Kidney tubule cell (primary cell): Measurements from ENCODE around the gene PPDPF.

ENCODE experiments used
- DNase-seq: peaks from one replicate; pipeline ENCODE4 v3.0.0-alpha.2; 2018; ENCODE audit warnings: low spot score

The PPDPF gene

GRCh38 chr20:63487781-63488241, 32.8 kb upstream of the PPDPF start:
- no peak for DNase-seq

DNA sequence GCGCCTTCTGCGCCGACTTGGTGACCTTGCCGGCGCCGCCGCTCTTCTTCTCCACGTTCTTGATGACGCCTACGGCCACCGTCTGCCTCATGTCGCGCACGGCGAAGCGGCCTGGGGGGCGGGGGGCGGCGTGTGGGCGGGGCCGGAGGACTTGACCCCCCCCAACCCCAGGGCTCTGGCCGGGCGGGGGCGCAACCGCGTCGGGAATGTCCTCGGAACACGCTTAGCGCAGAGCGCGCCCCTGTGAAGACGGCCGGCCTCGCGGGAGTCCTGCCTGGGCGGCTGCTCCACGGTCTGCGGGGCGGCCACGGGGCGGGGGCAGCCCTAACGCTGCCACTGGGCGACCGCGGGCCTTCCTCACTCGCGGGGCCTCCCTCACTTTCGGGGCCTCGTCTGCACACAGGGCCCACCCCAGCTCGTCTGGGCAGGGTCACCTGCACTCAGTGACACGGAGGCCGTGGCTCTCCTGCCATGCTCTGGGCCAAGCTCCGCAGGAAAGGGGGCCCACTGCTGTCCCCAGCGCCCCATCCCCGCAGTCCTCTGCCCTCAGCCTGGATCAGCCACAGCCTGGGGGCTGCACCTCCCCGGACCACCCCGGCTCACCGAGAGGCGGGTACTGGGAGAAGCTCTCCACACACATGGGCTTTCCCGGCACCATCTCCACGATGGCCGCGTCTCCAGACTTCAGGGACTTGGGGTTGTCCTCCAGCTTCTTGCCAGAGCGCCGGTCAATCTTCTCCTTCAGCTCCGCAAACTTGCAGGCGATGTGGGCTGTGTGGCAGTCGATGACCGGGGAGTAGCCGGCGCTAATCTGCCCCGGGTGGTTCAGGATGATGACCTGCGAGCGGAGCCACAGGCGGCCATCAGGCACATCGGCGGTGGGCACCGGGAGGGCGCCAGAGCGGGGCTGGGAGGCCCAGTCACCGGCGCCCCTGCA, 32.0 kb upstream of the PPDPF start:
- DNase-seq, result no peak

DNA sequence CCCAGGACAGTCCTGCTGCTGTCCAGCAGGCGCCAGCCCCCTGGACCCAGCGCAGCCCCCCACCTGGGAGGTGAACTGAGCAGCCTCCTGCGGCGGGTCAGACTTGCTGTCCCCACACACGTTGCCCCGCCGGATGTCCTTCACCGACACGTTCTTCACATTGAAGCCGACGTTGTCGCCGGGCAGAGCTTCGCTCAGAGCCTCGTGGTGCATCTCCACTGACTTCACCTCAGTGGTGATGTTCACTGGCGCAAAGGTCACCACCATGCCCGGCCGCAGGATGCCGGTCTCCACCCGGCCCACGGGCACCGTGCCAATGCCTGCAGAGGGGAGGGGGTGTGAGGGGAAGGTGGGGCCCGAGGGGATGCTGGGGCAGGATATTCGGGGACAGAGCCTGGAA, 30.1 kb upstream of the PPDPF start:
- DNase-seq, result no peak

GRCh38 chr20:63491078-63491477, 29.5 kb upstream of the PPDPF start:
- DNase-seq, result no peak

DNA sequence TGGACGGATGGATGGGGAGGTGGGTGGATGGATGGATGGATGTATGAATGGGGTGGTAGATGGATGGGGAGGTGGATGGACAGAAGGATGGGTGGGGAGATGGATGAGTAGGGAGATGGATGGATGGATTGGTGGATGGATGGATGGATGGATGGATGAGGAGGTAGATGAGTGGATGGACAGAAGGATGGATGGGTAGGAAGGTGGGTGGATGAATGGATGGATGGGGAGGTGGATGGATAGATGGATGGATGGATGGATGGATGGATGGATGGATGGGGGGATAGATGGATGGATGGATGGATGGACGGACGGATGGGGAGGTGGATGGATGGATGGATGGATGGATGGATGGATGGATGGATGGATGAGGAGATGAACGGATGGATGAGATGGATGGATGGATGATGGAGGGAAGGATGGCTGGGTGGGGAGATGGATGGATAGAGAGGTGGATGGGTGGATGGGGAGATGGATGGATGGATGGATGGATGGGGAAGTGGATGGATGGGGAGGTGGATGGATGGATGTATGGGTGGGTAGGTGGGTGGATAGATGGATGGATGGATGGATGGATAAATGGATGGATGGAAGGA, 28.8 kb upstream of the PPDPF start:
- no peak for DNase-seq

DNA sequence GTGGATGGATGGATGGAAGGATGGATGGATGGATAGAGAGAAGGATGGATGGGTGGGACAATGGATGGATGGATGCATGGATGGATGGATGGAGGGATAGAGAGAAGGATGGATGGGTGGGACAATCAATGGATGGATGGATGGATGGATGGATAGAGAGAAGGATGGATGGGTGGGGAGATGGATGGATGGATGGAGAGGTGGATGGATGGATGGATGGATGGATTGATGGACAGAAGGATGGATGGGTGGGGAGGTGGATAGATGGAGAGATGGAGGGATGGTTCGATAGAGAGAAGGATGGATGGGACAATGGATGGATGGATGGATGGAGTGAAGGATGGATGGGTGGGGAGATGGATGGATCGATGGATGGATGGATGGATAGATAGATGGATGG, 28.0 kb upstream of the PPDPF start:
- no peak for DNase-seq

DNA sequence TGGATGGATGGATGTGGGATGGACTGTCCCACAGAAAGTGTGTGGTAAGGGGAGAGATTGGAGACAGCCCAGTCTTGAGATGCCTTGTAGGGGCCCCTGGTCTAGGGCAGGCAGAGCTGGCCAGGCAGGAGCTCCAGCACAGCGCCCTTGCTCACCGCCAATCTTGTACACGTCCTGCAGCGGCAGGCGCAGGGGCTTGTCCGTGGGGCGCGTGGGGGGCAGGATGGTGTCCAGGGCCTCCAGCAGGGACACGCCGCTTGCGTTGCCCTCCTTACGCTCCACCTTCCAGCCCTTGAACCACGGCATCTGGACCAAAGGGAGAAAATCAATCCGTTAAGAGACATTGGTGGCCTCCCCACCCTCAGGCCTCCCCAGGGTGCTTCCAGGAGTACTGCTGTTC, 27.6 kb upstream of the PPDPF start:
- DNase-seq, result no peak

DNA sequence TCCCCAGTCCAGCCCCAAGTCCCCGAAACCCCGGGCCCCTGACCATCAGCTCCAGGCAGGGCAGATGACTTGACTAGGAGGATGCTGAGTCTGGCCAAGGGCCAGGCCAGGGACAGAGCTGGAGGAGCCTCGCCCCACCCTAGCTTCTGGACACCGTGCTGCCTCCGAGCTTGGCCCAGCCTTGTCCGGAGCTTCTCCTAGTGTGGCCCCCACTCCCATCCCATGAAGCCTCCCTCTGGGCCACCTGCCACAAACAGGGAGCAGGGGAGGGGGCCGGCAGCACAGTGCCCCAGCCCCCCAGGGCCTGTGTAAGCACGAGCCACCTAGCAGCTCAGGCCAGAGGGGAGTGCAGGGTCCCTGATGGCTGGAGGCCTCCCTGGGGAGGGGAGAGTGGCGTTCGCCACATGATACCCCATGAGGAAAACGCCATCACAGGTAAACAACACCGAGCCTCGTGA, 27.0 kb upstream of the PPDPF start:
- DNase-seq, result no peak

DNA sequence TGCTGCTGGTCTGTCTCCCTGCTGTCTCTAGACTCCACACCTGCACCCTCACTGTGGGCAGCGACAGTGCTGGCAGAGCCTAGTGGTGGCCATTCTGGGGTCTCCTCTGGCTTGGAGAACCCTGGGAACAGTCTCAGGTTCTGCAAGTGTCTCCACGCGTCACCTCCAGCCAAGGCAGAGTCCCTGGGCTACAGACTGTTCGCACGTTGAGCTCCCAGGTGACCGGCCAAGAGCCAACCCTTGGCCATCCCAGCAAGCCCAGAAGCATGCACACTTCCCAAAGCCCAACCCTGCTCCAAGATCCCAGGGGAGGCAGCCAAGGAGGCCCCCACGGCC, 26.5 kb upstream of the PPDPF start:
- DNase-seq, result no peak

DNA sequence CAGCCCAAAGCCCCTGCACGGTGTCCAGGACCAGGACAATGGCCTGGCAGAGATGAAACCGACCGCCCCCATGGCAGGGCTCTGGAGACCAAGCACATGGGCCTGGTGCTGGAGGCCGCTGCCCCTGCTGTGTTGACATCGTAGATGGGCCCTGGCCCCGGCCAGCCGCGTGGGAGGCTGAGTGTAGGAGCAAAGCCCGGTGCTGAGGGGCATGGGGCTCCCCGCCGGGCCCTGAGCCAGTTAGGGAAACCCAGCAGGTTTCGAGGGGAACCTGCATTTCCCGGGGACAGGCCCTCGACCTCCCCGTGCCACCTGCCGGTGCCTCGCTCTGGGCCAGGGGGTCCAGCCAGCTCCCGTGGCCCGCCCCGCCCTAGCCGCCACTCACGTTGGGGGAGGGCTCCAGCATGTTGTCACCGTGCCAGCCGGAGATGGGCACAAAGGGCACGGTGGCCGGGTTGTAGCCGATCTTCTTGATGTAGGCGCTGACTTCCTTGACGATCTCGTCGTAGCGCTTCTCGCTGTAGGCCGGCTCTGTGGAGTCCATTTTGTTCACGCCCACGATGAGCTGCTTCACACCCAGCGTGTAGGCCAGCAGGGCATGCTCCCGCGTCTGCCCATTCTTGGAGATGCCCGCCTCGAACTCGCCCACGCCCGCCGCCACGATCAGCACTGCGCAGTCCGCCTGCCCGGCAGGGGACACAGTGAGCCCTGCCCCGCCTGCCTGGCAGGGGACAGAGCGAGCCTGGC, 26.0 kb upstream of the PPDPF start:
- DNase-seq, result no peak

DNA sequence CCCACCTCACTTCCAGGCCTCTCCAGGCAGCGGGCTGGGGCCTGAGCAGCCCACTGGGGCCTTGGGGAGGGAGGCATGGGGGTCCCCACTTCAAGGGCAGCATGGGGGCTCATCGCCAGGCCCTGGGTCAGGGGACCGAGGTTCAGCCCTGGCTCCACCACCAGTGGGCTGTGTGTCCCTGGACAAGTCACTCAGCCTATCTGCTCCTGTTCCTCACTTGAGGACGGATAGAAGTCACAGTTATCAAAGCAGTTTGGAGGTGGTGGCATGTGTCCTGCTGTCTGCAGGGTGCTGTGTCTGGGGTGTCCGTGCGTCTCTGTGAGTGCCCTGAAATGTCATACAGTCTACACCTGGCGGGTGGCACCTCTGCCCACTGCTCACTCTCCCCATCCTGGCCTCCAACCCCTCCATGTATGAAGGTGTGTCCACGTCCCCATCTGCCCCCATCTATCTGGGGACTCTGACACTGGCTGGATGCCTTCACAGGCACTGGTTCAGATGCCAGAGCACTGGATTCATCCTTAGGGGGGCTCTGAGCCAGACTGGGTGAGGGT, 25.3 kb upstream of the PPDPF start:
- DNase-seq, result no peak

DNA sequence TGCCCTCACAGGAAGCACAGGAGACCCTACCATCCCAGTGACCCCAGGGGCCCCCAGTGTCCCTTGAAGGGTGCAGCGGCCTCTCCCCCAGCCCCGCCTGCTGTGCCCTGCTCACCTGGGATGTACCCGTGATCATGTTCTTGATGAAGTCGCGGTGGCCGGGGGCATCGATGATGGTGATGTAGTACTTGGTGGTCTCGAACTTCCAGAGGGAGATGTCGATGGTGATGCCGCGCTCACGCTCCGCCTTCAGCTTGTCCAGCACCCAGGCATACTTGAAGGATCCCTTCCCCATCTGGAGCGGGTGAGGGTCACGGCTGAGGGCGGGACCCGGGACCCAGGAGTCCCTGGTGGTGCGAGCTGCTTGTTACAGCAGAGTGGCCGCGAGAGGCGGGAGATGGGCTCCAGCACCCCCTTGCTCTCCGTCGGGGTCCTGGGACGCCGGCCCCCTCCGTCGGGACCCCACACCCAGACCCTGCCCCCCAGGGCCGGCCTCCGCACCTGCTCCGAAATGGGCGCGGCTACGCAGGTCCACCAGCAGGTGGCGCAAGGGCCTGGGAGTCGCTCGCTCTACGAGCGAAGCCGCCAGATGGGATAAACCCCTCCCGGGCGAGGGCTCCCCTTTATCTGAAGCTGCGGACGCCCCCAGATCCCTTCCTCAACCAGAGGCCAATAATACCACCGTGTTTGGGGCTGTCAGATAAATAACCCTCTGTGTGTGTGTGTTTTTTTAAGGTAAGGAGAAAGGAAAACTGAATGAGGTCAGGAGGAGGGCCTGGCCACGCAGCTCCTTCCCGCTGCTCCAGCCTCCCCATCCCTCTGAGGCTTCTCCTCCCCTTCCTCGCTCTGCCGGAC, 24.6 kb upstream of the PPDPF start:
- DNase-seq, result peak; percentile 55

DNA sequence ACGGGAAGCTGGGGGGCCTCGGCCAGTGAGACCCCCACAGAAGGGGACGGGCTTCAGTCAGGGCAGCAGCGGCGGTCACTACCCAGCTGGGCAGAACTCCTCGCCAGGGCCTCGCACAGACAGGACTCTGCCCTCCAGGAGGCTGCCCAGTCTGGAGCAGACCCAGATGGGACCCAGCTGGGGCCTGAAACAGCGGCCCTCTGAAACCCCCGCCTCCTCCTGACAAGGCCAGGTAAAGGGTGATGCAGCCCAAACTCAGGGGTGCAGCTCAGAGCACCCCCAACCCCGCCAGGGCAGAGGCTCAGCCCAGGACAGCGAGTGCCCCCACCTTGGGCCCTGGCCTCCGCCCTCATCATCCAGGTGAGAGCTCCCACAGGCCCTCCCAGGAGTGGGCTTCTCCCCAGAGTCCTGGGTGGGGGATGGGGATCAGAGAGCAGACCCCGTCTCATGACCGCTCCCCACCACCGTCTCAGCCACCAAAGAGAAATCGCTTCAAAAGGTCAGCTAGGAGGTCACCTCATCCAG, 23.9 kb upstream of the PPDPF start:
- no peak for DNase-seq

GRCh38 chr20:63497138-63497945, 23.2 kb upstream of the PPDPF start:
- no peak for DNase-seq

- DNase-seq, result peak; percentile 58
Observed at GRCh38 chr20:63497946-63498935, 22.3 kb upstream of the PPDPF start.

DNA sequence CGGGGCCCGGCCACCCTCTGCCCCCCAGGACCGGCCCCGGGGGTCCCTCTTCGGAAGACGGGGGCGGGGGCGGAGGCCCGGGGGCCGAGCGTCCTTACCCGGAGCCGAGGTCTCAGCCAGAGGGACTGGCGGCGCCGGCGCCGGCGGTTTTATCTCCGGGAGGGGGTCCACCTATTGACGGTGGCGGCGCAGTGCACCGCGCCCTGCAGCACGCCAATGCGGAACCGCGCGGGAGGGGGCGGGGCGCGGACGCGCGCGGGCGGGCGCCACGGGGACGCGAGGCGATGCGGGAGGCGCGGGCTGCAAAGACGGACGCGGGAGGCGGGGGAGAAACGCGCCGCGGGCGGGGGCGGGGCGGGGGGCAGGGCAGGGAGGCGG, 21.6 kb upstream of the PPDPF start, which contains the start of gene EEF1A2:
TSS of gene EEF1A2 (minus strand) at position 124 of the 378 bp plus-strand sequence. CDS start 1,320 bp downstream, outside the sequence.
- DNase-seq, result no peak

- DNase-seq, result no peak
Observed at GRCh38 chr20:63499338-63499969, 21.1 kb upstream of the PPDPF start.

- DNase-seq, result no peak
Observed at GRCh38 chr20:63500151-63500901, 20.2 kb upstream of the PPDPF start.
